Heart left ventricle (tissue), 13 donors: ENCODE data around the gene NCOA1.

Experiments used
- CTCF ChIP-seq, 12 donors: fragments of 200-600 bp; sonication (generic) in 4 of 12; IDR thresholded peaks; one replicate each; pipeline versions ENCODE4 v1.5.0 to v1.8.0; 2018 to 2022; ENCODE audit warnings: antibody characterized with exemption in 12 of 12, mild to moderate bottlenecking in 5 of 12
- POLR2A ChIP-seq, 2 donors: fragments of 450-650 bp; IDR thresholded peaks; one replicate each; pipeline ENCODE4 v1.6.1; 2017; ENCODE audit warnings: antibody characterized with exemption in 2 of 2, mild to moderate bottlenecking in 2 of 2, moderate library complexity in 2 of 2
- donor health status: ischemic (EF 13 %, LVEDD 7.1; RV severe dilation, severe dysfunction).
- donor health status: DM: no; HTN: yes; CAD: no.
- donor health status: DM: no; HTN: no; CAD: no.
- donor health status: ischemic (EF 25% LVEDD 6.9; RV normal size, moderate dysfunction).
- donor health status: ischemic (EF 25% LVEDD 5.7; RV mildly dilated, moderate dysfunction).
- donor health status: ischemic (EF 35%, LVEDD 5.7; RV mildly dilated, moderate dysfunction).
- donor health status: nonischemic (EF 11% LVEDD 7.7; RV severe dilation, severe dysfunction).
- donor health status: DM: yes; HTN: yes; CAD: no.
- donor health status: PGD.
- donor health status: ischemic (EF 29% LVEDD 5.4; RV normal size, mild dysfunction).
- donor health status: nonischemic (EF 23%, LVEDD 6.1; RV moderate dilation, normal function).

DNA sequence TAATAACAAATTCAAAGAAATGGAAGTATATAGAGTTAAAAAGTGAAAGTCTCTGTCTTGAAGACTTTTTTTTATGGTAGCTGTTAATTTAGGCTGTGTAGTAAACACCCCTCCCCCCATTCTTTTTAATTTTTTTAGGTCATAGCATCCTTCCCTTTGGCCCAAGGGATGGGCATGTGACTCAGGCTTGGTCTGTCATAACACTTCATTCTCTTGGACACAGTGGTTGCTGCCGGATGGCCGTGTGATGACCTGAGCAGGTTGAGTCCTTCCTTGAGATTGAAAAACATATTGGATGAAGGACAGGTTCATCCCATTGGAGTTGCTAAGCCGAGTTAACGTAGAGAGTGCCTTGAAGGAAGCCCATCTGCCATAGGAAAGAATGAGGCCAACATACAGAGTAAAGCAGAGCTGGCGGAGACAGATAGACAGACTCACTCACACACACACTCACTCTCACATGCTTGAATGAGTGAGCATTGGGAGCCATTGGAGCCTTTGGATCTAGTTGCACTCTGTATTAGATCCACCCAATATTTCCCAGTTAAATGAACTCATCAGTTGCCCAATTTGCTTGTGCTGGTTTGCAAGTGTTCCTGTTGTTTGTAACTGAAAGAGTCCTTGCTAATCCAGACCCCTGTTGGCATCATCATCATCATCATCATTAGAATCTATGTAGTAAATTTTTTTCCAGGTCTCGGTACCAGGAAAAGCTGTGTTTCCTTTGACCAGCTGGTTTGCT lies 14.7 kb downstream of the NCOA1 start:
- TF ChIP-seq CTCF (IDR thresholded peaks at IDR 0.05) (no peak), POLR2A (IDR thresholded peaks at IDR 0.05) (no peak)
